ENCODE data around the gene LUM.

Gene LUM

GRCh38 chr12:91113621-91114020 lies 2.3 kb upstream of the LUM start:
- no peak for DNase-seq
- in situ Hi-C loops (cut with MboI; ENCODE audit: low pct_unique_long_range_greater_than_20kb, low sequenced_read_pairs): loop anchor here (25.0 kb wide), 1 partner anchor 126 kb away; no protein-coding TSS in a partner anchor

GRCh38 chr12:91110311-91110924 lies 876 bp downstream of the LUM start:
- no peak for DNase-seq
- in situ Hi-C loops (cut with MboI; ENCODE audit: low pct_unique_long_range_greater_than_20kb, low sequenced_read_pairs): loop anchor here (25.0 kb wide), 1 partner anchor 123 kb away; no protein-coding TSS in a partner anchor

GRCh38 chr12:91109581-91110310 lies 1.5 kb downstream of the LUM start:
- DNase-seq: no peak
- in situ Hi-C loops (cut with MboI; ENCODE audit: low pct_unique_long_range_greater_than_20kb, low sequenced_read_pairs): loop anchor here (25.0 kb wide), 1 partner anchor 122 kb away; no protein-coding TSS in a partner anchor

- DNase-seq: peak; percentile 77
- in situ Hi-C loops (cut with MboI; ENCODE audit: low pct_unique_long_range_greater_than_20kb, low sequenced_read_pairs): loop anchor here (25.0 kb wide), 1 partner anchor 122 kb away; no protein-coding TSS in a partner anchor
Observed at GRCh38 chr12:91109148-91109564, 2.1 kb downstream of the LUM start.

- no peak for DNase-seq
- in situ Hi-C loops (cut with MboI; ENCODE audit: low pct_unique_long_range_greater_than_20kb, low sequenced_read_pairs): loop anchor here (25.0 kb wide), 1 partner anchor 121 kb away; no protein-coding TSS in a partner anchor
Observed at GRCh38 chr12:91108196-91108755, 3.0 kb downstream of the LUM start.

- DNase-seq: no peak
- in situ Hi-C loops (cut with MboI; ENCODE audit: low pct_unique_long_range_greater_than_20kb, low sequenced_read_pairs): loop anchor here (25.0 kb wide), 1 partner anchor 119 kb away; no protein-coding TSS in a partner anchor
Observed at GRCh38 chr12:91106283-91106682, 5.0 kb downstream of the LUM start.

- in situ Hi-C loops (cut with MboI; ENCODE audit: low pct_unique_long_range_greater_than_20kb, low sequenced_read_pairs): loop anchor here (25.0 kb wide), 1 partner anchor 119 kb away; no protein-coding TSS in a partner anchor
- no peak for DNase-seq
Observed at GRCh38 chr12:91105807-91106206, 5.5 kb downstream of the LUM start.

- in situ Hi-C loops (cut with MboI; ENCODE audit: low pct_unique_long_range_greater_than_20kb, low sequenced_read_pairs): loop anchor here (25.0 kb wide), 1 partner anchor 118 kb away; no protein-coding TSS in a partner anchor
- no peak for DNase-seq
Observed at GRCh38 chr12:91104812-91105466, 6.4 kb downstream of the LUM start.

GRCh38 chr12:91103624-91104023 lies 7.7 kb downstream of the LUM start:
- in situ Hi-C loops (cut with MboI; ENCODE audit: low pct_unique_long_range_greater_than_20kb, low sequenced_read_pairs): loop anchor here (25.0 kb wide), 1 partner anchor 116 kb away; no protein-coding TSS in a partner anchor
- DNase-seq: no peak

- in situ Hi-C loops (cut with MboI; ENCODE audit: low pct_unique_long_range_greater_than_20kb, low sequenced_read_pairs): loop anchor here (25.0 kb wide), 1 partner anchor 116 kb away; no protein-coding TSS in a partner anchor
- DNase-seq: no peak
Observed at GRCh38 chr12:91103101-91103500, 8.2 kb downstream of the LUM start.

GRCh38 chr12:91100906-91101305 lies 10.4 kb downstream of the LUM start:
- DNase-seq: no peak
- in situ Hi-C loops (cut with MboI; ENCODE audit: low pct_unique_long_range_greater_than_20kb, low sequenced_read_pairs): loop anchor here (25.0 kb wide), 1 partner anchor 114 kb away; no protein-coding TSS in a partner anchor

- in situ Hi-C loops (cut with MboI; ENCODE audit: low pct_unique_long_range_greater_than_20kb, low sequenced_read_pairs): loop anchor here (25.0 kb wide), 1 partner anchor 113 kb away; no protein-coding TSS in a partner anchor
- no peak for DNase-seq
Observed at GRCh38 chr12:91099836-91100235, 11.5 kb downstream of the LUM start.

- DNase-seq: no peak
- in situ Hi-C loops (cut with MboI; ENCODE audit: low pct_unique_long_range_greater_than_20kb, low sequenced_read_pairs): no loop called here
Observed at GRCh38 chr12:91099341-91099740, 12.0 kb downstream of the LUM start.

- in situ Hi-C loops (cut with MboI; ENCODE audit: low pct_unique_long_range_greater_than_20kb, low sequenced_read_pairs): no loop called here
- no peak for DNase-seq
Observed at GRCh38 chr12:91098941-91099340, 12.4 kb downstream of the LUM start.

GRCh38 chr12:91098461-91098860 lies 12.8 kb downstream of the LUM start:
- in situ Hi-C loops (cut with MboI; ENCODE audit: low pct_unique_long_range_greater_than_20kb, low sequenced_read_pairs): no loop called here
- peak; percentile 9 for DNase-seq

GRCh38 chr12:91094957-91095356 lies 16.3 kb downstream of the LUM start:
- in situ Hi-C loops (cut with MboI; ENCODE audit: low pct_unique_long_range_greater_than_20kb, low sequenced_read_pairs): no loop called here
- no peak for DNase-seq

- in situ Hi-C loops (cut with MboI; ENCODE audit: low pct_unique_long_range_greater_than_20kb, low sequenced_read_pairs): no loop called here
- DNase-seq: no peak
Observed at GRCh38 chr12:91094032-91094662, 17.1 kb downstream of the LUM start.

GRCh38 chr12:91093341-91093740 lies 18.0 kb downstream of the LUM start:
- no peak for DNase-seq
- in situ Hi-C loops (cut with MboI; ENCODE audit: low pct_unique_long_range_greater_than_20kb, low sequenced_read_pairs): no loop called here

Measured in KBM-7 (cell line).